ENCODE results near the gene RUFY3.
A peak's percentile ranks its signal among the peaks of the same experiment; 100 is the strongest.

RUFY3 gene

DNA sequence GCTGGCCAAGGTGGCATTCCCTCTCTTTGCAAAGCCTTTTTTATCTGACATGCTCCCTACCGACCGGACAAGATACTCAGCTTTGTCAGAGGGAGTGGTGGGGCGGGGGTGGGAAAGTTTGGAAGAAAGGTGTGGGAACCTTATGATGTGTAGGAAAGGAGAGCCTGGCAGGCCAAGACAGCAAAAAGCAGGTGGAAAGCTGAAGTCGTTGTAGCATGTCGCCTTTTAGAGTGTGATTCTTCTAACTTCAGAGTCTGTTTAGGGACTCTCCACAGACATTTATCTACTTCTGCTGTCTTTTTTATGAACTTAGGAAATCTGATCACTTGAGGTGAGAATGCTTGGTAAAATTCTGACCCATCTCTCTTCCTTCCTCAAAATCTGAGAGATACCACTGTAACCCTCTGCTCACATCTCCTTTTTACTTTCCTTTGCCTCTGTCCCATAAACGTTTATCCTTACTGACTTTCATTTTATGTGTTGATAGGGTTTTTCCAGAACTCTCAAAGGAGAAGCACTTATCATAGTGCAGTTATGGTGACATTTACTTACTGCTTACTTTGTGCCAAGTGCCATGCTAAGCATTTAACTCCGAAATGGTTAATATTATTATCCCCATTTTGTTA lies 8.2 kb upstream of the RUFY3 start:
- H3K4me3 ChIP-seq (ENCODE audit: low read length) = no peak overlapping the region
- no peak for DNase-seq (ENCODE audit: low read depth)
- TF ChIP-seq, protein P1, sequence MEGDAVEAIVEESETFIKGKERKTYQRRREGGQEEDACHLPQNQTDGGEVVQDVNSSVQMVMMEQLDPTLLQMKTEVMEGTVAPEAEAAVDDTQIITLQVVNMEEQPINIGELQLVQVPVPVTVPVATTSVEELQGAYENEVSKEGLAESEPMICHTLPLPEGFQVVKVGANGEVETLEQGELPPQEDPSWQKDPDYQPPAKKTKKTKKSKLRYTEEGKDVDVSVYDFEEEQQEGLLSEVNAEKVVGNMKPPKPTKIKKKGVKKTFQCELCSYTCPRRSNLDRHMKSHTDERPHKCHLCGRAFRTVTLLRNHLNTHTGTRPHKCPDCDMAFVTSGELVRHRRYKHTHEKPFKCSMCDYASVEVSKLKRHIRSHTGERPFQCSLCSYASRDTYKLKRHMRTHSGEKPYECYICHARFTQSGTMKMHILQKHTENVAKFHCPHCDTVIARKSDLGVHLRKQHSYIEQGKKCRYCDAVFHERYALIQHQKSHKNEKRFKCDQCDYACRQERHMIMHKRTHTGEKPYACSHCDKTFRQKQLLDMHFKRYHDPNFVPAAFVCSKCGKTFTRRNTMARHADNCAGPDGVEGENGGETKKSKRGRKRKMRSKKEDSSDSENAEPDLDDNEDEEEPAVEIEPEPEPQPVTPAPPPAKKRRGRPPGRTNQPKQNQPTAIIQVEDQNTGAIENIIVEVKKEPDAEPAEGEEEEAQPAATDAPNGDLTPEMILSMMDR (conservative IDR thresholded peaks at IDR 0.05; ENCODE audit: low read depth, low read length) = no peak

DNA sequence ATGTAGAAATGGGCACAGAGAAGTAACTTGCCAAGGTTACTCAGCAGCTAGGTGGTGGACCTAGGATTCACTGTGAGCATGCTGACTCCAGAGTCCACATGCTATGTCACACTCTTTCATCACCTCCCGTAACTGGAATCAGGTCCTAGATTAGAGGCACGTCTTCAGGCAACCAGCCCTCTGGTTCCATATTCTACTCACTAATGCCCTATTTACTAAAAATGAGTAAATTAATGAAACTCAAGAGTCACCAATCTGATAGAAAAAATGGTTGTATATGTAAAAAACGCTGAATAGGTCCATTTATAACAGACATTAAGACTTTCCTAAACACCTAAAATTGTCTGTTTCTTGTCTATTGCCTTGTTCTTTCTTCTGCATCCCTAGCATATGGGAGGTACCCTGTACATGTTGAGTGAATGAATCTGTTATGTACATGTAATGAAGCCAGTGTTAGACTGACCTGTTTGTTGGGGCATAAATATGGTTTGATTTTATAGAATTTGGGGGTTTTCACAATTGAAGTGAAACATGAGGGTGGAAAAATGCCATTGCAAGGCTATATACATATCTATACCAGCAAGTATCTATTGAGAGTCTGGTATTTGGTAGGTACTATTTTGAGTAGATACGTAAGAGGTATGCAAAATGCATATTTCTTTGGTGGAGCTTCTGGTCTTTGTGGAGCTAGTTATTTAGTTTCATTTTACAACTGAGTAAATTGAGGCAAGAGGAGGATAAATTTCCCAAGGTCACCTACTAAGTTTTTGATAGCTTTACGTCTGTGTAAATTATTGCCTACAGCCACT lies 7.5 kb upstream of the RUFY3 start:
- no peak overlapping the region for H3K4me3 ChIP-seq (ENCODE audit: low read length)
- no peak for DNase-seq (ENCODE audit: low read depth)
- TF ChIP-seq, protein P1 (conservative IDR thresholded peaks at IDR 0.05; ENCODE audit: low read depth, low read length) = no peak

DNA sequence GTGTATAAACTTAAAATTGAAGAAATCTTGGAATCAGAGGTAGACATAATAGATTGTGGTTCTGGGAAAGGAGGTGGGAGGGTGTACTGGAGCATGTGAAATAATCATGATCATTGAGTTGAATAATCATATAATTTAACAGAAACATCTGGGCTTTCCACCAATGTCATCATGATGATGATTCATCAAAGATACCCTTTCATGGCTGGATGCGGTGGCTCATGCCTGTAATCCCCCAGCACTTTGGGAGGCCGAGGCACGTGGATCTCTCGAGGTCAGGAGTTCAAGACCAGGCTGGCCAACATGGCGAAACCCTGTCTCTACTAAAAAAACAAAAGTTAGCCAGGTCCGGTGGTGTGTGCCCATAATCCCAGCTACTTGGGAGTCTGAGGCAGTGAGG lies 6.7 kb upstream of the RUFY3 start:
- no peak for DNase-seq (ENCODE audit: low read depth)
- no peak overlapping the region for H3K4me3 ChIP-seq (ENCODE audit: low read length)

DNA sequence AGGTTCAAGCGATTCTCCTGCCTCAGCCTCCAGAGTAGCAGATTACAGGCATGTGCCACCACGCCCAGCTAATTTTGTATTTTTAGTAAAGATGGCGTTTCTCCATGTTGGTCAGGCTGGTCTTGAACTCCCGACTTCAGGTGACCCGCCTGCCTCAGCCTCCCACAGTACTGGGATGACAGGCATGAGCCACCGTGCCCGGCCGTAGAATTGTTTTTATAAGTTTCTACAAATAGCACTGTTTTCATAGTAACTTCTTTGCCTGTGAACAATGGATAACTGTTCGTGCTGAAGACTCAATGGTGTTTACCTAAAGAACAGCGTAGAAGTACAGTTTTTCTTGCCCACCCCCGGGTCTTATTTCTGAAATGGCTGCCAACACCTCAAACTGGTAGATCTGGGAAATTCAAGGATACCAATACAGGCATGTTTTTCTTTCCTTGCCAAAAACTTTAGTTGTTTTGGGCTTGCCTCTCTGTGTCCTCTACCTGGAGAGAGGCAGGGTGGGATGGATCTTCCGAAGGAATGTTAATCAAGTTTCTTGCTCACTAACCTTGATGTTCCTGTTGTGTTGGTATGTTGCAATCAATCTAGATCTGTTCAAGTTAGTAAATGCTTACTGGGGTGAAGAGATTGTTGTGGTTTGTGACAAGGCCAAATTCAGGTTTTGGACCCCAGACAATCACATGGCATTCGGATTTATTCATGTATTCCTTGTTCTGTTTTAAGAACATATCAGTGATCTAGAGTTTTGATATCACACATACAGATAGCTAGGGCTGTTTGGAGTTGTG lies 2.8 kb upstream of the RUFY3 start:
- TF ChIP-seq, protein P1 (conservative IDR thresholded peaks at IDR 0.05; ENCODE audit: low read depth, low read length) = no peak
- DNase-seq (ENCODE audit: low read depth) = no peak
- H3K4me3 ChIP-seq (ENCODE audit: low read length) = no peak overlapping the region

More for the DNA sequence above, 6.7 kb upstream of the RUFY3 start:
- TF ChIP-seq, protein P1 (conservative IDR thresholded peaks at IDR 0.05; ENCODE audit: low read depth, low read length) = no peak

GRCh38 chr4:70722199-70722791 lies 531 bp downstream of the RUFY3 start:
- TF ChIP-seq, protein P1 (conservative IDR thresholded peaks at IDR 0.05; ENCODE audit: low read depth, low read length) = no peak
- no peak for DNase-seq (ENCODE audit: low read depth)
- H3K4me3 ChIP-seq (ENCODE audit: low read length) = peak overlapping the region; percentile 75

DNA sequence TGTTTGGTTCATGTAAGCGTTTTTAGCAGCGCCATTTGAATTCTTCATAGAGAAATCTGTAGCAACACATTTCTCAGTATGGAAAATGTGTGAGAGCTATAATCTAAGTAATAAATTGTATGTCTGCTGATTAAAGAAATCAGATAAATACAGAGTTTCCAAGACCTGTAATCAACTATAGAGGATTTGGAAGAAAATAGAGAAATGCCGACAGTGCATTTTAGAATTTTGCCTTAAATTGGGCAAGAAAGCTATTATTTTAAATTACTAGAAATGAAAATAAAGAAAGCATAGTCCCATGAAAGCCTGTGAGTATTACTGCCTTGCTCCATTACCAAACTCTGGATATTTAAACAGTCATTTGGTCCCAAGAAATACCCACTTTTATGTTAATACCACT lies 2.7 kb downstream of the RUFY3 start:
- DNase-seq (ENCODE audit: low read depth) = no peak
- TF ChIP-seq, protein P1 (conservative IDR thresholded peaks at IDR 0.05; ENCODE audit: low read depth, low read length) = no peak
- H3K4me3 ChIP-seq (ENCODE audit: low read length) = no peak overlapping the region
